GM18511 (cell line): ENCODE measurements around the gene PRR16.

Experiments used
- ATAC-seq: cut with Tn5 transposase; IDR thresholded peaks from one replicate; pipeline ENCODE4 v1.9.1; 2021; ENCODE audit warnings: mild to moderate bottlenecking, moderate library complexity; ENCODE audit not compliant: unreplicated experiment

Gene PRR16

GRCh38 chr5:120703918-120704587 is 240.0 kb downstream of the PRR16 start:
- ATAC-seq: no peak

- no peak for ATAC-seq
Measured at GRCh38 chr5:120706877-120707276, 242.8 kb downstream of the PRR16 start.

GRCh38 chr5:120717381-120717780 is 253.3 kb downstream of the PRR16 start:
- ATAC-seq: no peak

DNA sequence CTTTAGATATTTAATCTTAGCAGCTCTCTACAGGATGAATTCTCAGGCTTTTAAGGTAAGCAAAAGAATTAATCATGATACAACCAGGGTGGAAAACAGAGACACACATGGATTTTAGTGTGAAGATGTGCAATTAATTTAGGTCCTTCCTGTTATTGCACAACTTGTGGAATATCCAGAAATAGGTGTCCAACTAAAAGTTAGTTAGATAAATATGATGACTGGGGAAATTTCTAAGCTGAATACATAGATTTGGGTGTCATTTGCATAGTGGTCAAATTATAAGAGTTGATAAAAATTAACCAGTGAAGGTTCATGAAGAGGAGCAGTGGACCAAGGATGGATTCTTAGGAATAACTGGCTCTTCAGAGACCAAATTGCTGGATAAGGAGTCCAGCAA is 266.1 kb downstream of the PRR16 start:
- ATAC-seq: no peak

- ATAC-seq: no peak
Measured at GRCh38 chr5:120734033-120734432, 269.9 kb downstream of the PRR16 start.

GRCh38 chr5:120735076-120735475 is 271.0 kb downstream of the PRR16 start:
- no peak for ATAC-seq
